ENCODE data around the gene ATP4B. TPM values are rescaled to one million over a fixed set of nuclear protein-coding genes. Genes with fewer than 3 reads are reported as not detected.

ATP4B gene
- total RNA-seq, 1 experiment from 2014 or later = not detected

GRCh38 chr13:113642563-113642962 is 15.4 kb downstream of the ATP4B start (continued):
- TF ChIP-seq TCF7 (CRISPR knock-in tag; IDR thresholded peaks at IDR 0.05; ENCODE audit: low read depth) = no peak
- no peak for TF ChIP-seq E2F5 (CRISPR knock-in tag; IDR thresholded peaks at IDR 0.05)
- no peak for TF ChIP-seq ESRRA (CRISPR knock-in tag; IDR thresholded peaks at IDR 0.05; ENCODE audit: borderline replicate concordance)

- Mint-ChIP-seq H3K9me3 (peaks cover 28% of the 10 kb centered on the region), H3K4me1 (no peaks in the 10 kb centered on the region), H3K36me3 (peaks cover 67% of the 10 kb centered on the region), H3K27me3 (ENCODE audit: low read depth) (no peaks in the 10 kb centered on the region), H3K27ac (no peak overlapping the region), H3K4me3 (no peak overlapping the region)
- TF ChIP-seq NFE2L1 (CRISPR knock-in tag; IDR thresholded peaks at IDR 0.05) (no peak), ZNF416 (CRISPR knock-in tag; IDR thresholded peaks at IDR 0.05) (no peak), ZBTB43 (CRISPR knock-in tag; IDR thresholded peaks at IDR 0.05) (no peak), ZNF396 (CRISPR knock-in tag; IDR thresholded peaks at IDR 0.05; ENCODE audit: borderline replicate concordance) (no peak), GRHL2 (CRISPR knock-in tag; IDR thresholded peaks at IDR 0.05; ENCODE audit: insufficient replicate concordance, severe bottlenecking) (no peak), EMX1 (CRISPR knock-in tag; IDR thresholded peaks at IDR 0.05) (no peak), ZNF121 (CRISPR knock-in tag; IDR thresholded peaks at IDR 0.05) (no peak), FOXJ3 (CRISPR knock-in tag; IDR thresholded peaks at IDR 0.05; ENCODE audit: borderline replicate concordance) (no peak), KAT7 (CRISPR knock-in tag; IDR thresholded peaks at IDR 0.05; ENCODE audit: borderline replicate concordance) (no peak), MXD4 (CRISPR knock-in tag; IDR thresholded peaks at IDR 0.05; ENCODE audit: borderline replicate concordance) (no peak), SMAD3 (CRISPR knock-in tag; IDR thresholded peaks at IDR 0.05; ENCODE audit: borderline replicate concordance) (no peak)
- TF ChIP-seq, protein P1, sequence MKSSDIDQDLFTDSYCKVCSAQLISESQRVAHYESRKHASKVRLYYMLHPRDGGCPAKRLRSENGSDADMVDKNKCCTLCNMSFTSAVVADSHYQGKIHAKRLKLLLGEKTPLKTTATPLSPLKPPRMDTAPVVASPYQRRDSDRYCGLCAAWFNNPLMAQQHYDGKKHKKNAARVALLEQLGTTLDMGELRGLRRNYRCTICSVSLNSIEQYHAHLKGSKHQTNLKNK (CRISPR knock-in tag; IDR thresholded peaks at IDR 0.05) = no peak
- TF ChIP-seq, protein P2, sequence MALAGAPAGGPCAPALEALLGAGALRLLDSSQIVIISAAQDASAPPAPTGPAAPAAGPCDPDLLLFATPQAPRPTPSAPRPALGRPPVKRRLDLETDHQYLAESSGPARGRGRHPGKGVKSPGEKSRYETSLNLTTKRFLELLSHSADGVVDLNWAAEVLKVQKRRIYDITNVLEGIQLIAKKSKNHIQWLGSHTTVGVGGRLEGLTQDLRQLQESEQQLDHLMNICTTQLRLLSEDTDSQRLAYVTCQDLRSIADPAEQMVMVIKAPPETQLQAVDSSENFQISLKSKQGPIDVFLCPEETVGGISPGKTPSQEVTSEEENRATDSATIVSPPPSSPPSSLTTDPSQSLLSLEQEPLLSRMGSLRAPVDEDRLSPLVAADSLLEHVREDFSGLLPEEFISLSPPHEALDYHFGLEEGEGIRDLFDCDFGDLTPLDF (CRISPR knock-in tag; IDR thresholded peaks at IDR 0.05) = no peak
- CTCF ChIA-PET = no interaction called here
- ATAC-seq = no peak
- POLR2A ChIA-PET = no interaction called here
- no peak for DNase-seq (ENCODE audit: low spot score)
Measured at GRCh38 chr13:113641426-113641825, 16.6 kb downstream of the ATP4B start.

- Mint-ChIP-seq H3K27ac (no peak overlapping the region), H3K36me3 (peaks cover 78% of the 10 kb centered on the region), H3K4me3 (no peak overlapping the region), H3K9me3 (peaks cover 26% of the 10 kb centered on the region), H3K4me1 (no peaks in the 10 kb centered on the region), H3K27me3 (ENCODE audit: low read depth) (no peaks in the 10 kb centered on the region)
- CTCF ChIA-PET = no interaction called here
- DNase-seq (ENCODE audit: low spot score) (peak; percentile 7), ATAC-seq (no peak)
- POLR2A ChIA-PET = no interaction called here
- TF ChIP-seq, protein P3, sequence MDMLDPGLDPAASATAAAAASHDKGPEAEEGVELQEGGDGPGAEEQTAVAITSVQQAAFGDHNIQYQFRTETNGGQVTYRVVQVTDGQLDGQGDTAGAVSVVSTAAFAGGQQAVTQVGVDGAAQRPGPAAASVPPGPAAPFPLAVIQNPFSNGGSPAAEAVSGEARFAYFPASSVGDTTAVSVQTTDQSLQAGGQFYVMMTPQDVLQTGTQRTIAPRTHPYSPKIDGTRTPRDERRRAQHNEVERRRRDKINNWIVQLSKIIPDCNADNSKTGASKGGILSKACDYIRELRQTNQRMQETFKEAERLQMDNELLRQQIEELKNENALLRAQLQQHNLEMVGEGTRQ (CRISPR knock-in tag; IDR thresholded peaks at IDR 0.05) = no peak
- TF ChIP-seq ARID4B (CRISPR knock-in tag; IDR thresholded peaks at IDR 0.05; ENCODE audit: borderline replicate concordance) (no peak), FOXK1 (CRISPR knock-in tag; IDR thresholded peaks at IDR 0.05) (no peak), AFF4 (CRISPR knock-in tag; IDR thresholded peaks at IDR 0.05; ENCODE audit: borderline replicate concordance) (no peak)
Measured at GRCh38 chr13:113639616-113640262, 18.3 kb downstream of the ATP4B start.

Data from WTC11 (cell line).